SU-DHL-6 (cell line): ENCODE data around the gene SHFL.

Source experiments
- H2AFZ ChIP-seq: fragments of 200-600 bp; sonication (generic); 2 replicates; pipeline ENCODE4 v1.6.1; 2014; ENCODE audit warnings: low read depth, mild to moderate bottlenecking, moderate library complexity, mixed read lengths, antibody characterized with exemption, low read length; ENCODE audit not compliant: severe bottlenecking
- H3F3A ChIP-seq: fragments of 200-600 bp; shearing (Covaris generic); 2 replicates; pipeline ENCODE4 v1.6.0; 2016; ENCODE audit warnings: antibody characterized with exemption, mild to moderate bottlenecking; ENCODE audit not compliant: insufficient read depth
- H3K27ac ChIP-seq: fragments of 200-600 bp; sonication (generic); 2 replicates; pipeline ENCODE4 v1.5.1; 2016; ENCODE audit warnings: low read depth, mild to moderate bottlenecking, low read length, moderate library complexity, mixed read lengths
- H3K27me3 ChIP-seq: fragments of 200-600 bp; sonication (generic), shearing (Covaris generic); 2 replicates; pipeline ENCODE4 v1.6.0; 2014; ENCODE audit warnings: mild to moderate bottlenecking, low read length
- H3K36me3 ChIP-seq: fragments of 200-600 bp; sonication (generic); 2 replicates; pipeline ENCODE4 v1.6.1; 2014; ENCODE audit warnings: mild to moderate bottlenecking, low read length, mixed read lengths
- H3K4me2 ChIP-seq: fragments of 300-600, 200-600 bp; shearing (Covaris generic), sonication (generic); 2 replicates; pipeline ENCODE4 v1.6.0; 2014; ENCODE audit warnings: low read length, low read depth, mild to moderate bottlenecking; ENCODE audit not compliant: poor library complexity, severe bottlenecking
- H3K4me3 ChIP-seq: fragments of 200-600 bp; sonication (generic); 2 replicates; pipeline ENCODE4 v1.5.1; 2014; ENCODE audit warnings: antibody characterized with exemption, low read length, mild to moderate bottlenecking, mixed read lengths; ENCODE audit not compliant: insufficient read depth, poor library complexity, severe bottlenecking
- H3K79me2 ChIP-seq: fragments of 200-600 bp; sonication (generic); 2 replicates; pipeline ENCODE4 v1.6.1; 2014; ENCODE audit warnings: mild to moderate bottlenecking, low read length, moderate library complexity; ENCODE audit not compliant: insufficient read depth
- H3K9ac ChIP-seq: fragments of 200-600 bp; sonication (generic); 2 replicates; pipeline ENCODE4 v1.7.0; 2014; ENCODE audit warnings: mild to moderate bottlenecking, low read length
- H3K9me2 ChIP-seq: fragments of 200-600 bp; sonication (generic); replicated peaks from 2 replicates; pipeline ENCODE4 v1.6.1; 2014; ENCODE audit warnings: low read length; ENCODE audit not compliant: insufficient read depth
- H3K9me3 ChIP-seq: fragments of 200-600 bp; sonication (generic); 2 replicates; pipeline ENCODE4 v1.6.1; 2014; ENCODE audit warnings: low read length, mixed read lengths; ENCODE audit not compliant: insufficient read depth
- H4K20me1 ChIP-seq: fragments of 200-600 bp; sonication (generic); 2 replicates; pipeline ENCODE4 v1.6.1; 2014; ENCODE audit warnings: low read depth, mild to moderate bottlenecking, antibody characterized with exemption, low read length, moderate library complexity, mixed read lengths
- EZH2phosphoT487 ChIP-seq: fragments of 200-600 bp; sonication (generic), shearing (Covaris generic); conservative IDR thresholded peaks from 2 replicates; pipeline ENCODE4 v1.6.1; 2018; ENCODE audit warnings: mild to moderate bottlenecking, antibody characterized with exemption, low read length, moderate library complexity, mixed read lengths
- TF ChIP-seq, protein P1 (sequence below): fragments of 200-600 bp; sonication (generic); IDR thresholded peaks from one replicate; pipeline ENCODE4 v1.5.1; 2017; ENCODE audit warnings: antibody characterized with exemption, mild to moderate bottlenecking, low read length, moderate library complexity; ENCODE audit not compliant: insufficient read depth, poor library complexity, severe bottlenecking

SHFL gene

DNA sequence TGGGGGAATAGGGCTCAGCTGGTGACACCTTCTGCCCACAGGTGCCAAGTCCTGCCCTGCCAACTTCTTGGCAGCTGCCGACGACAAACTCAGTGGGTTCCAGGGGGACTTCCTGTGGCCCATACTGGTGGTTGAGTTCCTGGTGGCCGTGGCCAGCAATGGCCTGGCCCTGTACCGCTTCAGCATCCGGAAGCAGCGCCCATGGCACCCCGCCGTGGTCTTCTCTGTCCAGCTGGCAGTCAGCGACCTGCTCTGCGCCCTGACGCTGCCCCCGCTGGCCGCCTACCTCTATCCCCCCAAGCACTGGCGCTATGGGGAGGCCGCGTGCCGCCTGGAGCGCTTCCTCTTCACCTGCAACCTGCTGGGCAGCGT is 27.5 kb downstream of the SHFL start:
- no peaks in the 10 kb centered on the region; the same call in 1 of the 2 replicates for H3K36me3 ChIP-seq
- H3K79me2 ChIP-seq = peaks cover 2% of the 10 kb centered on the region; the same call in 1 of the 2 replicates
- H3K9me3 ChIP-seq = no peaks in the 10 kb centered on the region
- no peaks in the 10 kb centered on the region for H4K20me1 ChIP-seq
- no peak overlapping the region for H2AFZ ChIP-seq
- no peaks in the 10 kb centered on the region for H3K9me2 ChIP-seq
- H3K4me3 ChIP-seq = no peak overlapping the region
- peaks cover 21% of the 10 kb centered on the region for H3F3A ChIP-seq
- H3K27ac ChIP-seq = peak overlapping the region; percentile 9; the same call in 1 of the 2 replicates
- H3K27me3 ChIP-seq = no peaks in the 10 kb centered on the region
- H3K4me2 ChIP-seq = no peak overlapping the region
- TF ChIP-seq, protein P1, sequence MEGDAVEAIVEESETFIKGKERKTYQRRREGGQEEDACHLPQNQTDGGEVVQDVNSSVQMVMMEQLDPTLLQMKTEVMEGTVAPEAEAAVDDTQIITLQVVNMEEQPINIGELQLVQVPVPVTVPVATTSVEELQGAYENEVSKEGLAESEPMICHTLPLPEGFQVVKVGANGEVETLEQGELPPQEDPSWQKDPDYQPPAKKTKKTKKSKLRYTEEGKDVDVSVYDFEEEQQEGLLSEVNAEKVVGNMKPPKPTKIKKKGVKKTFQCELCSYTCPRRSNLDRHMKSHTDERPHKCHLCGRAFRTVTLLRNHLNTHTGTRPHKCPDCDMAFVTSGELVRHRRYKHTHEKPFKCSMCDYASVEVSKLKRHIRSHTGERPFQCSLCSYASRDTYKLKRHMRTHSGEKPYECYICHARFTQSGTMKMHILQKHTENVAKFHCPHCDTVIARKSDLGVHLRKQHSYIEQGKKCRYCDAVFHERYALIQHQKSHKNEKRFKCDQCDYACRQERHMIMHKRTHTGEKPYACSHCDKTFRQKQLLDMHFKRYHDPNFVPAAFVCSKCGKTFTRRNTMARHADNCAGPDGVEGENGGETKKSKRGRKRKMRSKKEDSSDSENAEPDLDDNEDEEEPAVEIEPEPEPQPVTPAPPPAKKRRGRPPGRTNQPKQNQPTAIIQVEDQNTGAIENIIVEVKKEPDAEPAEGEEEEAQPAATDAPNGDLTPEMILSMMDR = no peak
- TF ChIP-seq EZH2phosphoT487 = no peak
- H3K9ac ChIP-seq = no peak overlapping the region

DNA sequence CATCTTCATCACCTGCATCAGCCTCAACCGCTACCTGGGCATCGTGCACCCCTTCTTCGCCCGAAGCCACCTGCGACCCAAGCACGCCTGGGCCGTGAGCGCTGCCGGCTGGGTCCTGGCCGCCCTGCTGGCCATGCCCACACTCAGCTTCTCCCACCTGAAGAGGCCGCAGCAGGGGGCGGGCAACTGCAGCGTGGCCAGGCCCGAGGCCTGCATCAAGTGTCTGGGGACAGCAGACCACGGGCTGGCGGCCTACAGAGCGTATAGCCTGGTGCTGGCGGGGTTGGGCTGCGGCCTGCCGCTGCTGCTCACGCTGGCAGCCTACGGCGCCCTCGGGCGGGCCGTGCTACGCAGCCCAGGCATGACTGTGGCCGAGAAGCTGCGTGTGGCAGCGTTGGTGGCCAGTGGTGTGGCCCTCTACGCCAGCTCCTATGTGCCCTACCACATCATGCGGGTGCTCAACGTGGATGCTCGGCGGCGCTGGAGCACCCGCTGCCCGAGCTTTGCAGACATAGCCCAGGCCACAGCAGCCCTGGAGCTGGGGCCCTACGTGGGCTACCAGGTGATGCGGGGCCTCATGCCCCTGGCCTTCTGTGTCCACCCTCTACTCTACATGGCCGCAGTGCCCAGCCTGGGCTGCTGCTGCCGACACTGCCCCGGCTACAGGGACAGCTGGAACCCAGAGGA is 28.0 kb downstream of the SHFL start:
- TF ChIP-seq EZH2phosphoT487 = no peak
- TF ChIP-seq, protein P1 = no peak
- Histone ChIP-seq H3K79me2 (peaks cover 8% of the 10 kb centered on the region), H3F3A (peaks cover 21% of the 10 kb centered on the region), H2AFZ (no peak overlapping the region), H3K9ac (no peak overlapping the region), H4K20me1 (no peaks in the 10 kb centered on the region), H3K9me3 (no peaks in the 10 kb centered on the region), H3K9me2 (no peaks in the 10 kb centered on the region), H3K27ac (no peak overlapping the region), H3K27me3 (no peaks in the 10 kb centered on the region), H3K4me2 (no peak overlapping the region), H3K36me3 (no peaks in the 10 kb centered on the region), H3K4me3 (no peak overlapping the region)

DNA sequence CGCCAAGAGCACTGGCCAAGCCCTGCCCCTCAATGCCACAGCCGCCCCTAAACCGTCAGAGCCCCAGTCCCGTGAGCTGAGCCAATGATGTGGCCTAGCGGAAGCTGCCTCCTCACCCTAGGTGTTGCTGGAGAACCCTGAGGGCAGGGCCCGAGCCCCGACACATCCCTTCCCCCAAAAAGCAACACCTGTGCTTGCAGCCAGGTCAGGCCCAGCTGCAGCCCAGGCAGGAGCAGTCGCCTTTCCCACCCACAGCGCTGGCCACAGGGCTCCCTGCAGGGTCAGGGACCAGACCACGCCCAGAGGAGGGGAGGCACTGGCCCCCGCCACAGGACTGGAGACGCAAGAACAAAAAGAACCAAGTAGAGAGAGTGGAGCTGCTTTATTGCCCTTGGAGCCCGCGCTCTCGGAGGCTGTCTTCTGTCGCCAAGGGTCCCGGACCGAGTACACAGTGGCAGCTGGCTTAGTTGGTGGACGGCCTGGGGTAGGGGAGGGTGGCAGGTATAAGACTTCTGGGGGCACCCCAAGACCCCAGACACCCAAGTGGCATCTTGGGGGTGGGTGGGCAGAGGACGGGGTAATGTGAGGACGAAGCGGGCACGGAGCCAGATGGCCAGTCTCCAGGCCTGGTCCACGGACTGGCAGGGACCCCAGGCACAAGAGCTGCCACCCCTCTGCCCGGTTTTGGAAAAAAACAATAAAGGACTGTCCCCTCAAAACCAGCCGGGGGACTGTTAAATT is 28.7 kb downstream of the SHFL start:
- Histone ChIP-seq H3K79me2 (peaks cover 13% of the 10 kb centered on the region), H3K36me3 (no peaks in the 10 kb centered on the region), H3K4me2 (no peak overlapping the region), H4K20me1 (no peaks in the 10 kb centered on the region), H3K27ac (no peak overlapping the region), H3F3A (peaks cover 21% of the 10 kb centered on the region), H3K9me2 (no peaks in the 10 kb centered on the region), H3K4me3 (no peak overlapping the region), H3K9ac (no peak overlapping the region), H3K27me3 (no peaks in the 10 kb centered on the region), H3K9me3 (no peaks in the 10 kb centered on the region), H2AFZ (no peak overlapping the region)
- TF ChIP-seq EZH2phosphoT487 = no peak
- TF ChIP-seq, protein P1 = no peak
